Measurements from ENCODE around the gene CDADC1.

CDADC1 gene

GRCh38 chr13:49297338-49297737 is 49.6 kb downstream of the CDADC1 start:
- no peak for DNase-seq

DNA sequence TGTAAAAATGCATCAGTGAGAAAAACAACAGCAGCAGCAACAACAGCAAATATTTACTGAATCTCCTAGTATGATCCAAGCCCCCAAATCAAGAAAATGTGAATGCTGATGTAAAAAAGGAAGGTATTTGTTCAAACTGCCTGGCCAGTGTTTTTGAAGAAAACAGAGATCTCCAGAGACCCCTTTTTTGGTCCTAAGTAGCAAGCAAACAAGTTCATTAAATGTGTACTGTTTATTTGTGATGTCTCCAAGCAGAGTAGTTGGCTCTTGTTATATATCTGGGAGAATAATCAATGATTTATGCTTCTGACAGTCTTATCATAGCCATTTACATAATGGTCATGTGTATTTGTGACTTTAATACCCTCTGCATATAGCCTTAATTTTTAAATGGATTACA is 50.7 kb downstream of the CDADC1 start:
- DNase-seq = no peak

DNA sequence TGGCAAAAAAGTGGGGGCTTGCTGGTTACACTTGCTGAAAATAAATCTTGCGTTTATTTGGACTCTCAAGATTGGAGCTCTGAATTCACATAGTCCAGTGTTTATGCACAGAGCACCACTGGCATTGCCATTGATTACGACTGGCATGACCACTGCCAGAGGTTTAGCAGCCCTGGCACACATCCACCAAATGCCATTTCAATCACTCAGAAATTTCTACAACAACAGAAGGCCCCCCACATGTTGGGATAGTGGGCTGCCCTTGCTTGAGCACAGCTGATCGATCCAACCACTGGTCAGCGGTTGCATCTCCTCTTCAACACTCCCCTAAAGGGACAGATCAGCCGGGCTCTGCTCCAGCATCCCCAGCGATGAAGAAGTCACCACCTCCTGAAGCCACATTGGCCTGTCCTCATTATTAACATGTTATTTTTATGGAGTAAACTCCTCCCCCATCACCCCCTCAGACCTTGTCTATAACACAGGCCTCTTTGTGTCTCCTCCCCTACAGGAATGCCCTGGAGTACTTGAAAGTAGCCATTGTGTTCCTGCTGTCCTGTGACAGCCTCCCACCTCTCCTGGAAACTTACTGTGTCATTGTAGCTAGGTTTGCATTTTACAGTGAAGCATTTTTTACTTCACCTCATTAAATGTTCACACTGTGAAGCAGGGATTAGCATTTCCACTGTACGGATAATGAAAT is 51.3 kb downstream of the CDADC1 start:
- no peak for DNase-seq

GRCh38 chr13:49300276-49300675 is 52.6 kb downstream of the CDADC1 start:
- DNase-seq = no peak

DNA sequence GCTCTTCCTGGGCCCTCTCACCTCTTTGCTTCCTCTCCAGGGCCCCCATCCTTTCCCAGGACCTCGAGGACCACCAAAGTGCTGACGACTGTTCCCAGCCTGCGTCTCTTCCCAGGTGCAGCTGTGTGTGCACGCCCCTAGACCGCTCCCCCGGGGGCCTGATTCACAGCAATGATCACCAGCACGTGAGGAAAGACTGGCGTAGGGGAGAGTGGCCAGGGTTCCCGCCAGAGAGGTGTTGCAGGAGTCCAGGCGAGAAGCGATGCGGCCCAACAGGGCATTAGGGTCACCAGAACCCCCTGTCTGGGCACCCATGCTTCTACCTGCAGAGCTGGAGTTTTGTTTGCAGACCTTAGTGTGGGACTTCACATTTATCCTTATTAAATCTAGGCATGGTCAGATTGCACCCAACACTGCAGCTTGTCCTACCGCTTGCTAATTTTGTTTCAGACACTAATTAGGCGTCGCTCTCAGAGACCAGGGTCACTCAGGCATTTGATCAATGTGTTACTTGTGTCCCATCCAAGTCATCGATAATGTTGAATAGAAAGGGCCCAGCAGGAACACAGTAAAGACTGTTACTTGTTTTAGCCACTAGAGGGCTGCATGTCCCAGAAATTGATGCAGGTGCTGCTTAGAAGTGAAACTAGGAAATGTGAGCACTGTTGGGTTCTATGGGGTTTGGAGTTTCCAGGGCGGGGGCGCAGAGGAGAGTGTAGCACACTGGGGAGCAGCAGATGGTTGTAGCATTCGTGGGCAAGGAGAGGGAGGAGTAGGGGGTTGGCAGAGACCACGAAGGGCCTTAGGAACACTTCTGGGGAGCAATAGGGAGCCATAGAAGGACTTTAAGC is 53.2 kb downstream of the CDADC1 start:
- peak; percentile 59 to 72 for DNase-seq

- DNase-seq = no peak
Measured at GRCh38 chr13:49302222-49302621, 54.5 kb downstream of the CDADC1 start.

DNA sequence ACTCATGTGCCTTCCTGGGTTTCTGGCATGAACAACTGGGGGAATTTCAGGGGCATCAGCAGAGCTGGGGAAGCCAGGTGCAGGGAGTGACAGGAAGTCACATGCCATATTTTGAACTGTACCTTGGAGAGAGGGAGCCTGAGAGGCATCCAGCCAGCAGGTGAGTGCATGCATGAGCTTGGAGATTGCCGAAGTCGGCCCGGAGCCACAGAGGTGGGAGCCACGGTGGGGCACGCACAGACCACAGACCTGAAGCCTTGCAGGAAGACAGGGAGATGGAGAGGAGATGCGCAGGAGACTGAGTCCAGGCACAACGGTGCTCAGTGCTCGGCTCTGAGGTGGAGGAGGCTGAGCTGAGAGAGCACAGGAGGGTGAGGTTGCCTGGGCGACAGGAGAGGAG is 55.1 kb downstream of the CDADC1 start:
- DNase-seq = no peak

DNA sequence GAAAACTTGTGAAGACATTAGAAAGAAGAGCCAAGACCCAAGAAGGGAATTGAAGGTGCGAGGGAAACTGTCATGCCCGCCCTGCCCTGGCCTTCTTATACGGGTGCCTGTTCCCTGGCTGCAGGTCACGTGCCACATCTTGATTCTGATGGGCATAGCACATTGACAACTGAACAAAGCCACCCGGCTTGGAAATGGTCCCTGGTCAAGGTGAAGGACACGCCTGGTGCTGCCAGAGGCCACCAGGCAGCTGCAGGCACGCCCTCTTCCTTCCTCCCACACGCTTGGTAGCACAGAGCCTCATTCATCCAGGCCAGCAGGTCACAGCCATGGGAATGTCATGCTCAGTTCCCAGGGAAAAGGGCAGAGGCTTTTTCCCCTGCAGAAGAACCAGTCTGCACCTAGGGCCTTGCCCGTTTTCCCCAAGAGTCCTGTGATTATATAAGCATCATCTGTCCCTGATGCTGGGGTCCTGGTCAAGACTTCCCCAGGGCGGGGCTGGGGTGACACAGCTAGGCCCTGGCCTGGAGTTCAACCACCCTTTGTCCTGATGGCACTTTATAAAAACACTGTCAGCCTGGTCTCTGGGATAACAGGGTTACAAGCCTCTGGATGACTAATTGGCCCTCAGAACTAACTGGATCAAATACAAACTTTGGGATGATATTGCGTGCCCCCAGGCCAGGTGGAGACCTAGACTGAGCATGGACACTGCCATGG is 56.0 kb downstream of the CDADC1 start:
- no peak for DNase-seq

DNA sequence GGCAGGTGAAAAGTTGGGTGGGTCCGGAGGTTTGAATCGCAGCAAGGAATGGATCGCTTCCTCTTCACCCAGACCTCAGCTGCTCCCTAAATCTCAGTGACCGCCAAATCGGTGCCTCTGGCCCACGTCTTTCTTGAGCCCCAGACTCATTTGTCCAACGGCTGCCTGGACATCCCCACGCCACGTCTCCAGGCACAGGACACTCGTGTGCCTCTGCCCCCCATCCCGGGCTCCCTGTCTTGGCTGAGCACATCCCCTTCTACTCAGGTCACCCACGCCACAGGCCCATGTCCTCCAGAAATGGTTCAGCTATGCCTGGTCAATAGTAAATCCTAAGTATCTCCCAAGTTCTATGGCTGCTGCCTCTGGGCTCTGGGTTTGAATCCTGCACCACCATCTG is 56.6 kb downstream of the CDADC1 start:
- no peak for DNase-seq

- DNase-seq = no peak
Measured at GRCh38 chr13:49304763-49305700, 57.3 kb downstream of the CDADC1 start.

- DNase-seq = no peak
Measured at GRCh38 chr13:49305792-49306425, 58.2 kb downstream of the CDADC1 start.

DNA sequence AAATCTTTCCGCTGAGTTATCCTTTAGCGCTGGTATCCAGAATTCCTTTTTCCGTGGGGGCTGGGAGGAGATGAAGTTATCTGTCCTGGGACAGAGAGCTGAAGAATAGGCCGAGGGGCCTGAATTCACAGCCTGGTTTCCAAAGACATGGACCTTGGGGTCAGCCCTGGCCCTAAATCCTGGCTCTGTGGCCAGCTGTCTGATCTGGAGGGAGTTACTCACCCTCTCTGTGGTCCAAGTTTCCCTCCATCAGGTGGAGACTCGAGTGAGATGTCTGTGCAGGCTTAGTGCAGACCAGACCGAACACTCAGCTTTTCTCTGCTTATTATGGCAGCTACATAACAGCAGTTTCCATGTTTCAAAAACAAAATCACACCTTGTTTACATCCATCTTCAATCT is 59.6 kb downstream of the CDADC1 start:
- no peak for DNase-seq

- no peak for DNase-seq
Measured at GRCh38 chr13:49308097-49308875, 60.6 kb downstream of the CDADC1 start.

GRCh38 chr13:49308921-49309408 is 61.2 kb downstream of the CDADC1 start:
- DNase-seq = no peak

GRCh38 chr13:49310251-49310650 is 62.5 kb downstream of the CDADC1 start:
- DNase-seq = no peak

DNA sequence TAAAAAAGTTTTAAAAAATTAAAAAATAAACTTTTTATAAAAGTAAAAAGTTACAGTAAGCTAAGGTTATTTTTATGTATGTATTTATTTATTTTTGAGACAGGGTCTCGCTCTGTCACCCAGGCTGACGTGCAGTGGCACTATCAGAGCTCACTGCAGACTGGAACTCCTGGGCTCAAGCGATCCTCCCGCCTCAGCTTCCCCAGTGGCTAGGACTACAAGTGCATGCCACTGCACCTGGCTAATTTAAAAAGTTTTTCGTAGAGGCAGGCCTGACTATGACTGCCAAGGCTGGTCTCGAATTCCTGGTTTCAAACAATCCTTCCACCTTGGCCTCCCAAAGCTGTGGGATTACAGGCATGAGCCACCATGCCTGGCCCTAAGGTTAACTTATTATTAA is 64.1 kb downstream of the CDADC1 start:
- no peak for DNase-seq

GRCh38 chr13:49314344-49314882 is 66.7 kb downstream of the CDADC1 start:
- DNase-seq = no peak

DNA sequence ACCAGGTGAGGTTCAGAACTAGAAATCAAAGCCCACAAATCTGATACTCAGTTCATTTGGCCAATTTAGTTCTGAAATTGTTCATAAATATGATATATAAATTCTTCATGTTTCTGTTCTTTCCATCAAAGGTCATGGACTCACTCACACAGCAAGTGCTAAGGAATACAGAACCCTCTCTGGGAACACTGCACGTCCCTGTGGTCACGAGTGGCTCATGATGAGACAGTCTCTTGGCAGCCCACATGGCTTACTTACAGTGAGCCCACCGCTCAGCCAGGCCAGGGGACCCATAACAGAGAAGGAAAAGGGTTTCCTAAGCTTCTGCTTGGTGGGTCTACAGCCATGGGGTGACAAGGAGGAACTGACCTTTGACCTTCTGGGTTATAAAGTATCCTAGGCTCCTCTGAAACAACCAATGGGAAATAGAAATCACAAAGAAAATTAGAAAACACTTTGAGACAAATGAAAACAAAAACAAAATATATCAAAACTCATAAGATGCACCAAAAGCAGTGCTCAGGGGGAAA is 67.4 kb downstream of the CDADC1 start:
- no peak for DNase-seq

GRCh38 chr13:49315756-49316482 is 68.2 kb downstream of the CDADC1 start:
- DNase-seq = no peak

- DNase-seq = no peak
Measured at GRCh38 chr13:49319551-49319950, 71.8 kb downstream of the CDADC1 start.
